Loucy (cell line): ENCODE measurements around the gene SEC16A.
"Not testable (repeated sequence)": the region's sequence is repeated elsewhere in the genome, so short reads cannot be mapped to it uniquely, and the experiment has no call there.

Experiments
- H2AFZ ChIP-seq: fragments of 200-600 bp; sonication (generic); 2 replicates; pipeline ENCODE4 v1.6.0; 2016; ENCODE audit warnings: antibody characterized with exemption, mild to moderate bottlenecking, low read length, moderate library complexity
- H3F3A ChIP-seq: fragments of 200-600 bp; 2 replicates; pipeline ENCODE4 v1.6.0; 2016; ENCODE audit warnings: antibody characterized with exemption, low read depth, mild to moderate bottlenecking
- H3K27me3 ChIP-seq: fragments of 200-600 bp; sonication (generic); 2 replicates; pipeline ENCODE4 v1.6.1; 2014; ENCODE audit warnings: low read length, mild to moderate bottlenecking; ENCODE audit not compliant: insufficient read depth, poor library complexity, severe bottlenecking
- H3K36me3 ChIP-seq: fragments of 200-600 bp; sonication (generic); 2 replicates; pipeline ENCODE4 v1.6.1; 2016; ENCODE audit warnings: low read length; ENCODE audit not compliant: insufficient read depth
- H3K4me1 ChIP-seq: fragments of 200-600 bp; sonication (generic); 2 replicates; pipeline ENCODE4 v1.5.1; 2014; ENCODE audit warnings: low read length, mild to moderate bottlenecking; ENCODE audit not compliant: insufficient read depth, poor library complexity, severe bottlenecking
- H3K4me2 ChIP-seq: fragments of 200-600 bp; sonication (generic); 2 replicates; pipeline ENCODE4 v1.6.0; 2014; ENCODE audit warnings: antibody characterized with exemption, low read length, low read depth, mild to moderate bottlenecking; ENCODE audit not compliant: poor library complexity, severe bottlenecking
- H3K4me3 ChIP-seq: fragments of 200-600 bp; sonication (generic); 2 replicates; pipeline ENCODE4 v1.5.1; 2014; ENCODE audit warnings: low read length, mild to moderate bottlenecking, mixed read lengths; ENCODE audit not compliant: poor library complexity, severe bottlenecking
- H3K79me2 ChIP-seq: fragments of 200-600 bp; sonication (generic); 2 replicates; pipeline ENCODE4 v1.6.1; 2014; ENCODE audit warnings: low read length; ENCODE audit not compliant: insufficient read depth
- H3K9ac ChIP-seq: fragments of 200-600 bp; sonication (generic); 2 replicates; pipeline ENCODE4 v1.6.0; 2014; ENCODE audit warnings: mild to moderate bottlenecking, low read depth, low read length, moderate library complexity; ENCODE audit not compliant: poor library complexity, severe bottlenecking
- H3K9me2 ChIP-seq: fragments of 200-600 bp; sonication (generic); replicated peaks from 2 replicates; pipeline ENCODE4 v1.6.1; 2016; ENCODE audit warnings: low read depth, low read length, mixed read lengths
- H3K9me3 ChIP-seq: fragments of 200-600 bp; sonication (generic); 2 replicates; pipeline ENCODE4 v1.6.1; 2014; ENCODE audit warnings: mild to moderate bottlenecking, antibody characterized with exemption, low read length, low read depth; ENCODE audit not compliant: insufficient read depth
- H4K20me1 ChIP-seq: fragments of 200-600 bp; sonication (generic); 2 replicates; pipeline ENCODE4 v1.6.0; 2014; ENCODE audit warnings: antibody characterized with exemption, low read length, mild to moderate bottlenecking; ENCODE audit not compliant: insufficient read depth, poor library complexity, severe bottlenecking
- EZH2phosphoT487 ChIP-seq: fragments of 200-600 bp; IDR thresholded peaks from 2 replicates; pipeline ENCODE4 v1.6.1; 2018; ENCODE audit warnings: antibody characterized with exemption, mild to moderate bottlenecking, moderate library complexity, borderline replicate concordance
- TF ChIP-seq, protein P1 (sequence below): fragments of 200-600 bp; sonication (generic); conservative IDR thresholded peaks from 2 replicates; pipeline ENCODE4 v1.5.1; 2014; ENCODE audit warnings: mild to moderate bottlenecking, antibody characterized with exemption, low read length

SEC16A gene

DNA sequence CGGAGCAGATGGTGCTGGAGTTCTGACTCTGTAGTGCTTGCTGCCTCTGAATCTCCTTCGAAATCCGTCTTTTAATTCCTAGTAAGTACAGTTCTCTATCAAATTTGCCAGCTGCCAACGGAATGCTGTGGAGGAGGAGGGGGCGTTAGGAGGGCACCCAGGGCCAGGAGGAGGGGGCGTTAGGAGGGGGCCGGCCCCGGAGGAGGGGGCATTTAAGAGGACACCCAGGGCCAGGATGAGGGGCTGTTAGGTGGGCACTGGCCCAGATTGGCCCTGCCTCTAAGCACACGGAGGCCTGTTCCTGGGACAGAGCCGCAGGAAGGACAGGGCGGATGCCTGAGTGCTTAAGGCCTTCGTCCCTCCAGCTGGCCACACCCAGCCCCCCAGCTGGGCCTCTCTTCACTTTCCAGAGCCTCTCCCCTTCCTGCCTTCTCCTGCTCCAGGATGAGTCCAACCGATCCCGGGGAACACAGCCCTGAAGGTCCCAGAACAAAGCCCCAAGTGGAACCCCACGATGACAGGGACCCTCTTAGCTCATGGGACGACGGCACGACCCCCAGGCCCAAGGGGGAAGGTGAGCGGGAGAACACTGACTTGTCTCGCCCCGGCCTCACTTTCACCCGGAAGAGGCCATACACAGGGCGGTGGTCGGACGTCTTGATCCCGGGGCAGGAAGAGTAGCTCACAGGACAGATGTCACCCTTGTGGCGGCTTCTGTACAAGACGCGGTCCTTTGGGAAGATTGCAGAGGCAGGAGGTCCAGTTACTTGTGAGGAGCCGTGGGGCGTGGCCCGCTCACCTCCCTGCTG is 53.0 kb downstream of the SEC16A start:
- Histone ChIP-seq H3K4me2 (no peak overlapping the region), H2AFZ (no peak overlapping the region)
- TF ChIP-seq, protein P1, sequence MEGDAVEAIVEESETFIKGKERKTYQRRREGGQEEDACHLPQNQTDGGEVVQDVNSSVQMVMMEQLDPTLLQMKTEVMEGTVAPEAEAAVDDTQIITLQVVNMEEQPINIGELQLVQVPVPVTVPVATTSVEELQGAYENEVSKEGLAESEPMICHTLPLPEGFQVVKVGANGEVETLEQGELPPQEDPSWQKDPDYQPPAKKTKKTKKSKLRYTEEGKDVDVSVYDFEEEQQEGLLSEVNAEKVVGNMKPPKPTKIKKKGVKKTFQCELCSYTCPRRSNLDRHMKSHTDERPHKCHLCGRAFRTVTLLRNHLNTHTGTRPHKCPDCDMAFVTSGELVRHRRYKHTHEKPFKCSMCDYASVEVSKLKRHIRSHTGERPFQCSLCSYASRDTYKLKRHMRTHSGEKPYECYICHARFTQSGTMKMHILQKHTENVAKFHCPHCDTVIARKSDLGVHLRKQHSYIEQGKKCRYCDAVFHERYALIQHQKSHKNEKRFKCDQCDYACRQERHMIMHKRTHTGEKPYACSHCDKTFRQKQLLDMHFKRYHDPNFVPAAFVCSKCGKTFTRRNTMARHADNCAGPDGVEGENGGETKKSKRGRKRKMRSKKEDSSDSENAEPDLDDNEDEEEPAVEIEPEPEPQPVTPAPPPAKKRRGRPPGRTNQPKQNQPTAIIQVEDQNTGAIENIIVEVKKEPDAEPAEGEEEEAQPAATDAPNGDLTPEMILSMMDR = no peak
- TF ChIP-seq EZH2phosphoT487 = no peak

DNA sequence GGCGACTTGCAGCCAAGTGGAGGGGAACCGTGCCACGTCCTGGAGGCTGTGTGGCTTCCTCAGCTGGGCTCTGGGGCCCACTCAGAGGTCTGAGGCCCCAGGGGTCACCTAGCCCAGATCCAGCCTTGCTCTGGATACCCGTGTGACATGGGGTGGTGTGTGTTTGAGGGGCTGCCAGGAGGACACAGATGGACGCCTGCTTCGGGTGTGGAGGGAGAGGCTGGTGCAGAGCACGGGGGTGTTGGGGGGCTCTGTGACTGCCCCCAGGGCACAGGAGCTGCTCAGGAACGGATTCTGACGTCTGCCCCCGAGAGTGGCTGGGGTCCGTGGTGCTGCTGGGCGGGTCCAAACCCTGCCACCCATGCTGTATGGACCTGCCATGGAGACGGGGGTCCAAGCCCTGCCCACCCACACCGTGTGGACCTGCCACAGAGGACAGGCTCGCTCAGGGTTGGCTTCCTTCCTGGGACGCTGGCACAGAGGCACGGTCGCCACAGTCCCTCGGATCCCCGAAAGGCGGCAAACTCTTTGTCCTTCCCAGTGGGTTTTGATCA is 53.7 kb downstream of the SEC16A start:
- H3K4me3 ChIP-seq = no peak overlapping the region
- H3K4me1 ChIP-seq = no peaks in the 10 kb centered on the region

More for the DNA sequence above, 53.0 kb downstream of the SEC16A start:
- Histone ChIP-seq H3K9ac (no peak overlapping the region), H3K36me3 (peaks cover 27% of the 10 kb centered on the region; the same call in 1 of the 2 replicates), H4K20me1 (no peaks in the 10 kb centered on the region), H3K9me2 (no peaks in the 10 kb centered on the region), H3K4me1 (no peaks in the 10 kb centered on the region), H3F3A (no peaks in the 10 kb centered on the region), H3K79me2 (peaks cover 4% of the 10 kb centered on the region; the same call in 1 of the 2 replicates), H3K9me3 (no peaks in the 10 kb centered on the region), H3K27me3 (no peaks in the 10 kb centered on the region), H3K4me3 (no peak overlapping the region)

DNA sequence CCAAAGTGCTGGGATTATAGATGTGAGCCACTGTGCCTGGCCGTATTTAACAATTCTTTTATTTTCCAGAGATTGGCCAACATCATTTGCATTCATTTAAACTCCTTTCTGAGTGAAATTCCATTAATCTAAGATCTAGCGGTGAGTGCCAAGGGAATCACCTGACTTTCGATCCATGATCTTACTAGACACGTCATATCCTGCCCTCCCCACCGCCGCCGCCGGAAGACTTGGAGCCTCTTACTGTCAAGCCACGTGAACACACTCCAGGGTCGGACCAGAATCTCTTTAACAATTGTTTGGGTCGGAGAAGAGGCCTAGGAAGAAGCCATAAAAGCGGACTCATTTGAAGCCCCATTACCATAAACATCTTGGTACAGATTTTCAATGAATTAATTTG is 56.1 kb downstream of the SEC16A start:
- Histone ChIP-seq H4K20me1 (no peaks in the 10 kb centered on the region), H3K4me2 (no peak overlapping the region), H3K27me3 (no peaks in the 10 kb centered on the region), H3K36me3 (peaks cover 48% of the 10 kb centered on the region; the same call in 1 of the 2 replicates), H3K4me3 (no peak overlapping the region), H3K9me3 (no peaks in the 10 kb centered on the region), H3K9ac (no peak overlapping the region), H3K4me1 (no peaks in the 10 kb centered on the region), H3F3A (no peaks in the 10 kb centered on the region), H3K79me2 (no peaks in the 10 kb centered on the region), H2AFZ (no peak overlapping the region), H3K9me2 (no peaks in the 10 kb centered on the region)
- TF ChIP-seq EZH2phosphoT487 = no peak
- TF ChIP-seq, protein P1 = no peak

More for the DNA sequence above, 53.7 kb downstream of the SEC16A start:
- Histone ChIP-seq H3K79me2 (no peaks in the 10 kb centered on the region), H3F3A (no peaks in the 10 kb centered on the region), H3K9me2 (no peaks in the 10 kb centered on the region), H3K9me3 (no peaks in the 10 kb centered on the region), H3K4me2 (no peak overlapping the region), H3K27me3 (no peaks in the 10 kb centered on the region), H4K20me1 (no peaks in the 10 kb centered on the region), H3K9ac (no peak overlapping the region), H3K36me3 (peaks cover 31% of the 10 kb centered on the region; the same call in 1 of the 2 replicates), H2AFZ (no peak overlapping the region)
- TF ChIP-seq, protein P1 = no peak
- no peak for TF ChIP-seq EZH2phosphoT487

DNA sequence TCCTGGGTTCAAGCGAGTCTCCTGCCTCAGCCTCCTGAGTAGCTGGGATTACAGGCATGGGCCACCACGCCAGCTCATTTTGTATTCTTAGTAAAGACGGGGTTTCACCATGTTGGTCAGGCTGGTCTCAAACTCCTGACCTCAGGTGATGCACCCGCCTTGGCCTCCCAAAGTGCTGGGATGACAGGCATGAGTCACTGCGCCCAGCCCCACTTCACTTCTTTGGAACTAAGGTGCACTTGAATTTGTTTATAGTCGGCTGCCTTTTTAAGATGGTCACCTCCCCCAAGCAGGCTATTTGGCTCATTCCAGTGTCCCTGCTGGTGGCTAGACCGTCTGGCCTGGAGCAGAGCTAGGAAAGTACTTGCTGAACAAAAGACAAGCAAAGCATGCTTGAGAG is 57.5 kb downstream of the SEC16A start:
- not testable (repeated sequence) for H3K27me3 ChIP-seq, H3K9me3 ChIP-seq, H4K20me1 ChIP-seq, H3K9ac ChIP-seq, H3F3A ChIP-seq, H3K4me3 ChIP-seq, H3K9me2 ChIP-seq, H3K4me1 ChIP-seq, H3K4me2 ChIP-seq, H3K79me2 ChIP-seq, H2AFZ ChIP-seq
- peaks cover 53% of the 10 kb centered on the region; the same call in 1 of the 2 replicates for H3K36me3 ChIP-seq
